VCaP (cell line): Measurements from ENCODE around the gene CYFIP1.
A peak's percentile ranks its signal among the peaks of the same experiment; 100 is the strongest.

Source experiments
- H3K27ac ChIP-seq: fragments of 450-650 bp; 2 replicates; pipeline ENCODE4 v1.5.1; 2017
- TF ChIP-seq, protein P1 (sequence below): fragments of 450-650 bp; conservative IDR thresholded peaks from 2 replicates; pipeline ENCODE4 v1.5.1; 2017; ENCODE audit warnings: mild to moderate bottlenecking, moderate library complexity

Gene CYFIP1

DNA sequence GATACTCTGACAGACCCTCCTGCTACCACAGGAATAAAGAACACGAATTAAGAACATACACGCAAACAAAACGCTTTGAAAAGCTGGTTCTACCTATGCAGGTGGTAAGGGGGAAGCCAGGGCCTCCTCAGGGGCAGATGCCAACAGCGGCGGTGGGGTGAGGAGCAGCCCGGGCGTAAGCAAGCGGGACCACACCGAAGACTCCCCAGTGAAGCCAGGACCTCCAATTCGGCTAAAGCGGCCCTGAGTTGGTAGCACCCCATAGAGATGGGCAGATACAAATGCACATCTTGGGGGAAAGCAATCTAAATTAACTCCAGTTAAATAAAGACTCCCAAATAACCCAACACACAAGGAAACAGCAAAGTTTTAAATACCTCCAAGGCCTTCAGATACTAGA is 109.3 kb downstream of the CYFIP1 start:
- TF ChIP-seq, protein P1, sequence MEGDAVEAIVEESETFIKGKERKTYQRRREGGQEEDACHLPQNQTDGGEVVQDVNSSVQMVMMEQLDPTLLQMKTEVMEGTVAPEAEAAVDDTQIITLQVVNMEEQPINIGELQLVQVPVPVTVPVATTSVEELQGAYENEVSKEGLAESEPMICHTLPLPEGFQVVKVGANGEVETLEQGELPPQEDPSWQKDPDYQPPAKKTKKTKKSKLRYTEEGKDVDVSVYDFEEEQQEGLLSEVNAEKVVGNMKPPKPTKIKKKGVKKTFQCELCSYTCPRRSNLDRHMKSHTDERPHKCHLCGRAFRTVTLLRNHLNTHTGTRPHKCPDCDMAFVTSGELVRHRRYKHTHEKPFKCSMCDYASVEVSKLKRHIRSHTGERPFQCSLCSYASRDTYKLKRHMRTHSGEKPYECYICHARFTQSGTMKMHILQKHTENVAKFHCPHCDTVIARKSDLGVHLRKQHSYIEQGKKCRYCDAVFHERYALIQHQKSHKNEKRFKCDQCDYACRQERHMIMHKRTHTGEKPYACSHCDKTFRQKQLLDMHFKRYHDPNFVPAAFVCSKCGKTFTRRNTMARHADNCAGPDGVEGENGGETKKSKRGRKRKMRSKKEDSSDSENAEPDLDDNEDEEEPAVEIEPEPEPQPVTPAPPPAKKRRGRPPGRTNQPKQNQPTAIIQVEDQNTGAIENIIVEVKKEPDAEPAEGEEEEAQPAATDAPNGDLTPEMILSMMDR = no peak
- H3K27ac ChIP-seq = no peak overlapping the region

- TF ChIP-seq, protein P1 = no peak
- peak overlapping the region; percentile 65 for H3K27ac ChIP-seq
Measured at GRCh38 chr15:22869856-22870255, 110.3 kb downstream of the CYFIP1 start.

- TF ChIP-seq, protein P1 = no peak
- H3K27ac ChIP-seq = peak overlapping the region; percentile 65
Measured at GRCh38 chr15:22868928-22869327, 111.2 kb downstream of the CYFIP1 start.

- H3K27ac ChIP-seq = peak overlapping the region; percentile 65
- TF ChIP-seq, protein P1 = no peak
Measured at GRCh38 chr15:22868495-22868894, 111.7 kb downstream of the CYFIP1 start.

DNA sequence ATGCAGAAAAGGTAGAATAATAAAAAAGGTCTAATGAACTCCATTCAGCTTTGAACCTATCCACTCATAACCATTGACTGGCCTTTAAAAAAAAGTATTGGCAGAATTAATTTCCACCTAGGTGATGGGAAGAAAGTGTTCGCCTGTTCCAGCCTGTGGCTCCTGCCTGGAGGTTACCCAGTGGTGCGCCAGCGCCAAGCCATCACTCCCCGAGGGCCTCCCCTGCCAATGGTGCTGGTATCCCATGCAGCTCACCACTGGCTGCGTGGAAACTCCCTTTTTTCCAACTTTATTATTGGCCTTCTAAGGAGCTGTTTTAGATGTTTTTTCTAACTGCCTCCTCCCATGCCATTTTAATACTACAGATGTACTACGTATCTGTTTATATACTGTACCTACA is 112.3 kb downstream of the CYFIP1 start:
- TF ChIP-seq, protein P1 = no peak
- peak overlapping the region; percentile 65 for H3K27ac ChIP-seq

DNA sequence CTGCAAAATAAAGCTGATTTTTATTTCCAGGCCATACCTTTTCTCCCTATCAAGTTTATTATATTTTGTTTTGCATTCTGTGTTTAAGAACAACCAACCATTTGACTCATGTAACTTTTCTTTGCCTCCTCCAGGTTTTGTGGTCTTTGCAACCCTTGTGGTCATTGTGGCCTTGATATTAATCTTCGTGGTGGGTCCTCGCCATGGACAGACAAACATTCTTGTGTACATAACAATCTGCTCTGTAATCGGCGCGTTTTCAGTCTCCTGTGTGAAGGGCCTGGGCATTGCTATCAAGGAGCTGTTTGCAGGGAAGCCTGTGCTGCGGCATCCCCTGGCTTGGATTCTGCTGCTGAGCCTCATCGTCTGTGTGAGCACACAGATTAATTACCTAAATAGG is 114.1 kb downstream of the CYFIP1 start:
- TF ChIP-seq, protein P1 = no peak
- H3K27ac ChIP-seq = no peak overlapping the region

- H3K27ac ChIP-seq = peak overlapping the region; percentile 73; the same call in 1 of the 2 replicates
- TF ChIP-seq, protein P1 = no peak
Measured at GRCh38 chr15:22863356-22863755, 116.8 kb downstream of the CYFIP1 start.
